NCI-H1694 treated with DMSO at 0.1 percent for 48 hours (cell line): ENCODE results near the gene RECQL5.
"Not testable (repeated sequence)": the region's sequence is repeated elsewhere in the genome, so short reads cannot be mapped to it uniquely, and the experiment has no call there.

ENCODE experiments used
- DNase-seq: peaks from one replicate; lab custom pipeline; 2025; lab: John Stamatoyannopoulos, UW

RECQL5 gene

GRCh38 chr17:75616521-75617122 lies 50.3 kb downstream of the RECQL5 start:
- no peak for DNase-seq

GRCh38 chr17:75615301-75615700 lies 51.7 kb downstream of the RECQL5 start:
- DNase-seq = no peak

GRCh38 chr17:75614556-75615270 lies 52.2 kb downstream of the RECQL5 start:
- no peak for DNase-seq

- no peak for DNase-seq
Observed at GRCh38 chr17:75614006-75614405, 52.9 kb downstream of the RECQL5 start.

- no peak for DNase-seq
Observed at GRCh38 chr17:75612906-75613626, 53.9 kb downstream of the RECQL5 start.

- no peak for DNase-seq
Observed at GRCh38 chr17:75611851-75612429, 55.0 kb downstream of the RECQL5 start.

- no peak for DNase-seq
Observed at GRCh38 chr17:75610103-75610984, 56.6 kb downstream of the RECQL5 start.

- no peak for DNase-seq
Observed at GRCh38 chr17:75607086-75607485, 59.9 kb downstream of the RECQL5 start.

GRCh38 chr17:75605790-75606189 lies 61.2 kb downstream of the RECQL5 start:
- no peak for DNase-seq

GRCh38 chr17:75604034-75604695 lies 62.8 kb downstream of the RECQL5 start:
- no peak for DNase-seq

- DNase-seq = no peak
Observed at GRCh38 chr17:75603123-75603522, 63.8 kb downstream of the RECQL5 start.

GRCh38 chr17:75602644-75603043 lies 64.3 kb downstream of the RECQL5 start:
- no peak for DNase-seq

GRCh38 chr17:75601057-75601987 lies 65.6 kb downstream of the RECQL5 start:
- peak; percentile 8 for DNase-seq

- no peak for DNase-seq
Observed at GRCh38 chr17:75596320-75597087, 70.5 kb downstream of the RECQL5 start.

GRCh38 chr17:75595920-75596313 lies 71.0 kb downstream of the RECQL5 start:
- no peak for DNase-seq

- no peak for DNase-seq
Observed at GRCh38 chr17:75595284-75595919, 71.6 kb downstream of the RECQL5 start.

- no peak for DNase-seq
Observed at GRCh38 chr17:75594499-75595283, 72.3 kb downstream of the RECQL5 start.

- DNase-seq = not testable (repeated sequence)
Observed at GRCh38 chr17:75593430-75593829, 73.5 kb downstream of the RECQL5 start.
